ENCODE data around the gene SLC35F4.

Gene SLC35F4

DNA sequence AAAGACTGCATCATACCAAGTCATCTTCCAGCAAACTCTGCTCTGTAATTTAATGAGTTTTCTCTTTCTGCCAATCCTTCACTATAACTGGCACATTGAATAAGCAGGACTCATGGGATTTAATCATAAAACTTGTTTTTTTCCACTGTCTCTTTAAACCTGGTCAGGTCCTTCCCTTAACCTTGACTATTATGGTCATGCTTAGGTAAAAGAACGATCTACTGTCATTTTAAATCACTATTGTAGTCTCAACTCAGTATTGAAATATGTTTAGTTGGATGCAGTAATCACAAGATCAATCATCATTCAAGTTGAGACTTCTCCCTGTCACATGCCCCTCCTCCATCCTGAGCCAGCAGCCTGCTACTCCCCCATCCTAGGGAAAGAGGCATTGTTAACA lies 56.1 kb downstream of the SLC35F4 start:
- Histone ChIP-seq H3K4me1 (ENCODE audit: insufficient read depth, insufficient read length) (no peaks in the 10 kb centered on the region), H3K9me3 (ENCODE audit: insufficient read depth, low read length) (no peaks in the 10 kb centered on the region), H3K4me3 (ENCODE audit: insufficient read length, low read depth) (no peak overlapping the region), H3K9ac (ENCODE audit: insufficient read length, low read depth) (no peak overlapping the region), H3K36me3 (ENCODE audit: insufficient read depth, insufficient read length, low read length) (no peaks in the 10 kb centered on the region), H3K27me3 (ENCODE audit: insufficient read depth, insufficient read length) (no peaks in the 10 kb centered on the region)
- TF ChIP-seq ZNF274 (IDR thresholded peaks at IDR 0.05; ENCODE audit: low read depth, low read length) (no peak), SUZ12 (IDR thresholded peaks at IDR 0.05; ENCODE audit: extremely low read depth, insufficient read depth, insufficient read length) (no peak), YY1 (IDR thresholded peaks at IDR 0.05; ENCODE audit: insufficient read depth, insufficient read length) (no peak)
- no peak for DNase-seq (ENCODE audit: low read depth, low spot score)

DNA sequence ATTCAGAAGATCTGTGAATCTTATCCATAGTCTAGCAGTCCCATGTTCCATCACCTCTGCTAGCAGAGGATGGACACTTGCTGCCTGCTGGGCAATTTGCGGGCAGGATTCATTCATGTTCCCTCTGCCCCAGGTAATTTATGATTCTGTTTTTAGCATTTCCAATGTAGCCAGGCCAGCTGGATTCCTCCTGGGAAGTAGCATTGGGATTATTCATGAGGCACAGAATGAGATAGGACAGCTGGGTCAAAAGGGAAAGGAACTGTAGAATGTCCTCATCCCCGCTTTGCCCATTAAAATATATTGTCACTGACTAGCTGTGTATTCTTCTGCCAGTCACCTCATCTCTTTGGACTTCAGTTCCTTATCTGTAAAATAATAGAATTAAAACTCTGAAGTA lies 68.7 kb downstream of the SLC35F4 start:
- Histone ChIP-seq H3K27me3 (ENCODE audit: insufficient read depth, insufficient read length) (no peaks in the 10 kb centered on the region), H3K36me3 (ENCODE audit: insufficient read depth, insufficient read length, low read length) (no peaks in the 10 kb centered on the region), H3K9ac (ENCODE audit: insufficient read length, low read depth) (no peak overlapping the region), H3K4me1 (ENCODE audit: insufficient read depth, insufficient read length) (no peaks in the 10 kb centered on the region), H3K9me3 (ENCODE audit: insufficient read depth, low read length) (peaks cover 6% of the 10 kb centered on the region; the same call in 1 of the 2 replicates), H3K4me3 (ENCODE audit: insufficient read length, low read depth) (no peak overlapping the region)
- TF ChIP-seq SUZ12 (IDR thresholded peaks at IDR 0.05; ENCODE audit: extremely low read depth, insufficient read depth, insufficient read length) (no peak), ZNF274 (IDR thresholded peaks at IDR 0.05; ENCODE audit: low read depth, low read length) (no peak), YY1 (IDR thresholded peaks at IDR 0.05; ENCODE audit: insufficient read depth, insufficient read length) (no peak)
- no peak for DNase-seq (ENCODE audit: low read depth, low spot score)

DNA sequence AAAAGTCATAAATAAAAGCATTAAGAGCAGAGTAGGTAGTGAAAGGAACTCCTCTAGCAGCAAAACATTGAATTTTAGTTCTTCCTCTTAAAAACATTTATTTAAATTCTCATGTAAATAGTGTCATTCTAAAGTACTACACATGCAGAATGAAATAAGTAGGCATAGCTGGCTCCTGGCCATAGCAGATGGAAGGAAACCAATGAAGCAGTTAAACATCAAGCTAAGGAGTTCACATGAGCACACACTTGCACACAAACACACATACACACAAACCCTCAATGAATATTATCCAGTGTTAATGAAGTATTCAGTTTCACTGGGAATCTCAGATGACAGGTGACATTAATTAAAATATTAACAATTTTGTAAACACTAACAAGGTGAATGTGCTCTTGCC lies 69.3 kb downstream of the SLC35F4 start:
- Histone ChIP-seq H3K36me3 (ENCODE audit: insufficient read depth, insufficient read length, low read length) (no peaks in the 10 kb centered on the region), H3K4me3 (ENCODE audit: insufficient read length, low read depth) (no peak overlapping the region), H3K9me3 (ENCODE audit: insufficient read depth, low read length) (peaks cover 6% of the 10 kb centered on the region; the same call in 1 of the 2 replicates), H3K4me1 (ENCODE audit: insufficient read depth, insufficient read length) (no peaks in the 10 kb centered on the region), H3K27me3 (ENCODE audit: insufficient read depth, insufficient read length) (no peaks in the 10 kb centered on the region), H3K9ac (ENCODE audit: insufficient read length, low read depth) (no peak overlapping the region)
- DNase-seq (ENCODE audit: low read depth, low spot score): no peak
- TF ChIP-seq ZNF274 (IDR thresholded peaks at IDR 0.05; ENCODE audit: low read depth, low read length) (no peak), SUZ12 (IDR thresholded peaks at IDR 0.05; ENCODE audit: extremely low read depth, insufficient read depth, insufficient read length) (no peak), YY1 (IDR thresholded peaks at IDR 0.05; ENCODE audit: insufficient read depth, insufficient read length) (no peak)

DNA sequence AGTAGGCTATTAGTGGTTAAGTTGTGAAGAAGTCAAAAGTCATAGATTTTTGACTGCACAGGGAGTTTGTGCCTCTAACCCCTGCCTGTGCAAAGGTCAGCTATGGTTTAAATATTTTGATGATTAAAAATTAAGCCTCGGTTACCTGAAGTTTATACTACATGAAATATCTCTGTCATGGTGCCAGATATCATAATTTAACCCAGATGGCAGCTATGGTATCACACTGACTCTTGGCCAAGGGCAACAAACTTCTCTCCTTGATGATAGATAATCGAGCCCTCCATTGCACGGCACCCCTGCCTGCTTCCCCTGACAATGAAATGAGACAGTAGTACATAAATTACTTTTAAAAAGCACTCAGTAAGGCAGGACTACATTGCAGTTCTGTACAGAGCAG lies 80.8 kb downstream of the SLC35F4 start:
- no peak for TF ChIP-seq YY1 (IDR thresholded peaks at IDR 0.05; ENCODE audit: insufficient read depth, insufficient read length)
- no peak for TF ChIP-seq ZNF274 (IDR thresholded peaks at IDR 0.05; ENCODE audit: low read depth, low read length)
- no peak for TF ChIP-seq SUZ12 (IDR thresholded peaks at IDR 0.05; ENCODE audit: extremely low read depth, insufficient read depth, insufficient read length)
- DNase-seq (ENCODE audit: low read depth, low spot score): no peak
- Histone ChIP-seq H3K36me3 (ENCODE audit: insufficient read depth, insufficient read length, low read length) (no peaks in the 10 kb centered on the region), H3K4me3 (ENCODE audit: insufficient read length, low read depth) (no peak overlapping the region), H3K9me3 (ENCODE audit: insufficient read depth, low read length) (no peaks in the 10 kb centered on the region; the same call in 1 of the 2 replicates), H3K9ac (ENCODE audit: insufficient read length, low read depth) (no peak overlapping the region), H3K4me1 (ENCODE audit: insufficient read depth, insufficient read length) (no peaks in the 10 kb centered on the region), H3K27me3 (ENCODE audit: insufficient read depth, insufficient read length) (no peaks in the 10 kb centered on the region)

DNA sequence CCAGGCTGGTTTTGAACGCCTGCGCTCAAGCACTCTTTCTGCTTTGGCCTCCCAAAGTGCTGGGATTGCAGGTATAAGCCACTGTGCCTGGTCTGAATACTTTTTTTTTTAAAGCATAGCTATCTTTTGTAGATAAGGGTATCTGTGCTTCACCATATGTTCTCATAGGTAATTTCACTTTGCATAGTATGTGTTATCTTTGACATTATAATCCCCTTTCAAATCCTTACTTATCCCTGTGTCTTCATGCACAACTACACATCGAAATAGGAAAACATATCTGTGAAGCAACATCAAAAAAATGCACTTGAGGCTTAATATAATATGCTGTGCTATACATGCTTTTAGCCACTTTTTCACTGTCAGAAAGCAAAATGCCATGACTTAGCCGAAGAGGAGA lies 94.1 kb downstream of the SLC35F4 start:
- Histone ChIP-seq H3K9ac (ENCODE audit: insufficient read length, low read depth) (no peak overlapping the region), H3K36me3 (ENCODE audit: insufficient read depth, insufficient read length, low read length) (no peaks in the 10 kb centered on the region), H3K4me3 (ENCODE audit: insufficient read length, low read depth) (no peak overlapping the region), H3K4me1 (ENCODE audit: insufficient read depth, insufficient read length) (no peaks in the 10 kb centered on the region), H3K27me3 (ENCODE audit: insufficient read depth, insufficient read length) (no peaks in the 10 kb centered on the region), H3K9me3 (ENCODE audit: insufficient read depth, low read length) (no peaks in the 10 kb centered on the region)
- DNase-seq (ENCODE audit: low read depth, low spot score): no peak
- TF ChIP-seq YY1 (IDR thresholded peaks at IDR 0.05; ENCODE audit: insufficient read depth, insufficient read length) (no peak), SUZ12 (IDR thresholded peaks at IDR 0.05; ENCODE audit: extremely low read depth, insufficient read depth, insufficient read length) (no peak), ZNF274 (IDR thresholded peaks at IDR 0.05; ENCODE audit: low read depth, low read length) (no peak)

DNA sequence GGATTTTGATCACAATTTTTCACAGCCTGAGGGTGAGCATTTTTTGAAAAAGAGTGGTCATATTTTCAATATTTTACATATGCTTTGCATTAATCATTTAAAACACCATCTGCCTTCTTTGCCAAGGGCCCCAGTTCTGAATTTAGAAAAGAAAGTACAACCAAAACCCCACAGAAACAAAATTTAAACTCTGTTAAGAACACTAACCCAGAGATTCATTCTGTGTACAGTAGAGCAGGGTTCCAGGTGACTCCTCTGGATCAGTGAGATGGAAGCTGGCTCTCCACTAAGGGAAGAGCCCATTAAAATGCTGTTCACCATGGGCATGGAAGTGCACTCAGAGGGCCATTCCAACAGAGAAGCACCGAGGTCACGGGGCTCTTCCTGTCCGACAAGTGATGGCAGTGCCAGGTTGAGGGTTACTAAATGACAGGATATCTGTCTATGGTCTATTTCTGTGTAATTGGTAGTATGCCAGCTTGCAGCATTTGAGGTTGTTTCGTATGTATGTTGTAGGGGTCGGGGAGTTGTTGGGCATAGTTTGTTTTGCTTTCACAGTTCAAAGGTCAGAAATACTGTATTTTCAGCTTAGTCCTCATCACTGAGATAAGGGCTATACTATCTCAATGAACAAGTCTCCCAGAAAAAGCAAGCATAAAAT lies 95.9 kb downstream of the SLC35F4 start:
- no peak overlapping the region for H3K4me3 ChIP-seq (ENCODE audit: insufficient read length, low read depth)
- TF ChIP-seq SUZ12 (IDR thresholded peaks at IDR 0.05; ENCODE audit: extremely low read depth, insufficient read depth, insufficient read length) (no peak), ZNF274 (IDR thresholded peaks at IDR 0.05; ENCODE audit: low read depth, low read length) (no peak), YY1 (IDR thresholded peaks at IDR 0.05; ENCODE audit: insufficient read depth, insufficient read length) (no peak)
- DNase-seq (ENCODE audit: low read depth, low spot score): no peak
- no peaks in the 10 kb centered on the region for H3K4me1 ChIP-seq (ENCODE audit: insufficient read depth, insufficient read length)
- no peaks in the 10 kb centered on the region for H3K27me3 ChIP-seq (ENCODE audit: insufficient read depth, insufficient read length)
- no peaks in the 10 kb centered on the region for H3K36me3 ChIP-seq (ENCODE audit: insufficient read depth, insufficient read length, low read length)
- H3K9ac ChIP-seq (ENCODE audit: insufficient read length, low read depth): no peak overlapping the region
- no peaks in the 10 kb centered on the region for H3K9me3 ChIP-seq (ENCODE audit: insufficient read depth, low read length)

DNA sequence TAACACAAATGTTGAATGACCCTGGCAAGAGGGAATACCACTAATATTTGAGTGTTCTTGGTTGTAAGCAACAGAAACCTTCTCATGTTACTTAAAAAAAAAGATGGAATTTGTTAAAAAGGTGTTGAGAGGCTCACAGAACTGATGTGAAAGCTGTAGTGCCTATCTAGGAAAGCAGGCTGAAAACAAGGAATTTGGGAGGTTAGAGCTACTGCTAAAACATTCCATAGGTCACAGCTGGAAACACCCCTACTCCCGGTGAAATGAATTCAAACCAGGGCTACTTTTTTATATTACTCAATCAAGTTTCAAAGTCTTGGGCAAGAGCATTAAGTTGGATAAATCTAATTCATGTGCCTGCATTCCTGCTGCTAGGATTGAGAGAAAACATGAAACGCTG lies 104.1 kb downstream of the SLC35F4 start:
- no peak for DNase-seq (ENCODE audit: low read depth, low spot score)
- TF ChIP-seq YY1 (IDR thresholded peaks at IDR 0.05; ENCODE audit: insufficient read depth, insufficient read length) (no peak), ZNF274 (IDR thresholded peaks at IDR 0.05; ENCODE audit: low read depth, low read length) (no peak), SUZ12 (IDR thresholded peaks at IDR 0.05; ENCODE audit: extremely low read depth, insufficient read depth, insufficient read length) (no peak)
- no peaks in the 10 kb centered on the region for H3K4me1 ChIP-seq (ENCODE audit: insufficient read depth, insufficient read length)

More for the DNA sequence above, 104.1 kb downstream of the SLC35F4 start:
- H3K4me3 ChIP-seq (ENCODE audit: insufficient read length, low read depth): no peak overlapping the region
- no peaks in the 10 kb centered on the region for H3K36me3 ChIP-seq (ENCODE audit: insufficient read depth, insufficient read length, low read length)
- H3K27me3 ChIP-seq (ENCODE audit: insufficient read depth, insufficient read length): no peaks in the 10 kb centered on the region
- no peaks in the 10 kb centered on the region for H3K9me3 ChIP-seq (ENCODE audit: insufficient read depth, low read length)
- H3K9ac ChIP-seq (ENCODE audit: insufficient read length, low read depth): no peak overlapping the region
